T-cell (primary cell): ENCODE results near the gene VKORC1. TPM values are rescaled to one million over a fixed set of nuclear protein-coding genes. Genes with fewer than 3 reads are reported as not detected.

Experiments
- ATAC-seq, 4 experiments: fragments of 200-7000 bp in 3 of 4; fragments of 150-1000 bp in 1 of 4; cut with Tn5 transposase; replicated peaks in 1 of 4; 1 replicate in 3 of 4; 2 replicates in 1 of 4; pipeline ENCODE4 v1.10.0; 2021; ENCODE audit warnings: moderate library complexity in 3 of 4, mild to moderate bottlenecking in 2 of 4, moderate number of reproducible peaks in 1 of 4
- CTCF ChIA-PET, 2 donors: fragments of 300-600 bp; sonication (Branson Sonifier 250); formaldehyde crosslinking; loops; one replicate each; lab custom pipeline; 2022; ENCODE audit warnings: antibody characterized with exemption in 2 of 2; lab: Charles Lee
- POLR2A ChIA-PET, 2 donors: fragments of 300-600 bp; sonication (Branson Sonifier 250); formaldehyde crosslinking; loops; one replicate each; lab custom pipeline; 2022; ENCODE audit warnings: antibody characterized with exemption in 2 of 2; lab: Charles Lee
- DNase-seq, 35 experiments: peaks; one replicate each; pipeline versions ENCODE4 v3.0.0 to v3.0.0-alpha.2; 2013 to 2023
- H3K27ac ChIP-seq: one replicate; pipeline ENCODE4 v1.5.1; 2013; ENCODE audit warnings: low read length
- H3K27me3 ChIP-seq, 2 experiments: replicated peaks in 1 of 2; 1 replicate in 1 of 2; 2 replicates in 1 of 2; pipeline versions ENCODE4 v1.6.1 to v1.7.0; 2013; ENCODE audit warnings: low read length in 1 of 2, mixed read lengths in 1 of 2; ENCODE audit not compliant: control insufficient read depth in 2 of 2, insufficient read depth in 2 of 2; ENCODE audit errors: extremely low read depth in 1 of 2
- H3K36me3 ChIP-seq, 2 donors: 1 replicate in 1 of 2; 2 replicates in 1 of 2; pipeline versions ENCODE4 v1.6.1 to v1.7.0; 2013; ENCODE audit warnings: low read length in 1 of 2; ENCODE audit not compliant: control insufficient read depth in 2 of 2, insufficient read depth in 1 of 2; ENCODE audit errors: extremely low read depth in 1 of 2
- H3K4me1 ChIP-seq, 2 experiments: 1 replicate in 1 of 2; 2 replicates in 1 of 2; pipeline versions ENCODE4 v1.6.1 to v1.7.0; 2013; ENCODE audit warnings: low read length in 2 of 2, mixed read lengths in 1 of 2; ENCODE audit not compliant: insufficient read depth in 2 of 2, control insufficient read depth in 1 of 2; ENCODE audit errors: extremely low read depth in 1 of 2
- H3K4me3 ChIP-seq, 2 donors: 1 replicate in 1 of 2; 2 replicates in 1 of 2; pipeline versions ENCODE4 v1.5.1 to v1.7.0; 2013; ENCODE audit warnings: mild to moderate bottlenecking in 2 of 2, low read length in 1 of 2, moderate library complexity in 1 of 2; ENCODE audit not compliant: control insufficient read depth in 1 of 2; ENCODE audit errors: extremely low read depth in 1 of 2
- H3K9me3 ChIP-seq: 2 replicates; pipeline ENCODE4 v1.7.0; 2013
- H3K27ac Mint-ChIP-seq, 2 donors: one replicate each; pipeline ENCODE4 v1.8.0; 2020 to 2021; ENCODE audit warnings: mild to moderate bottlenecking in 2 of 2, mixed read lengths in 2 of 2
- H3K27me3 Mint-ChIP-seq, 2 donors: one replicate each; pipeline ENCODE4 v1.8.0; 2021 to 2022; ENCODE audit warnings: mixed read lengths in 2 of 2
- H3K36me3 Mint-ChIP-seq: one replicate; pipeline ENCODE4 v1.8.0; 2021; ENCODE audit warnings: mixed read lengths
- H3K4me1 Mint-ChIP-seq, 3 donors: one replicate each; pipeline ENCODE4 v1.8.0; 2020 to 2022; ENCODE audit warnings: mixed read lengths in 3 of 3, mild to moderate bottlenecking in 1 of 3
- H3K4me3 Mint-ChIP-seq, 3 donors: one replicate each; pipeline ENCODE4 v1.8.0; 2020 to 2022; ENCODE audit warnings: mild to moderate bottlenecking in 3 of 3, mixed read lengths in 3 of 3, moderate library complexity in 3 of 3
- H3K9me3 Mint-ChIP-seq, 3 donors: one replicate each; pipeline ENCODE4 v1.8.0; 2020 to 2022; ENCODE audit warnings: mixed read lengths in 3 of 3
- WGBS: methylation state at CpG from one replicate; pipeline ENCODE4 v1.1.5; 2013; ENCODE audit warnings: missing lambda C conversion rate; ENCODE audit not compliant: insufficient coverage; 5-methylcytosine and 5-hydroxymethylcytosine counted together
- total RNA-seq, 35 experiments: library from RNA in 6 of 35; stranded (reverse) in 6 of 35; fragments of 120-200 nt in 1 of 35; gene quantifications; one replicate each; pipeline versions ENCODE4 v1.2.1 to v1.2.4 and lab custom pipeline; 2013 to 2026

Gene VKORC1
- total RNA-seq, 5 donors from 2014 or later (not counting 1 experiment from before 2014, with no cell fraction given) = 31.8 to 66.4 (median 56.9) TPM

- CTCF ChIA-PET = no interaction called here
- no peak for ATAC-seq
- Histone ChIP-seq H3K36me3 (peaks cover 33 to 72% of the 10 kb centered on the region in 2 donors), H3K4me3 (no peak overlapping the region), H3K27me3 (no peaks in the 10 kb centered on the region), H3K4me1 (peaks cover 4 to 49% of the 10 kb centered on the region in 2 experiments), H3K27ac (no peak overlapping the region), H3K9me3 (no peaks in the 10 kb centered on the region)
- DNase-seq = no peak
- POLR2A ChIA-PET = no interaction called here
- Mint-ChIP-seq H3K9me3 (no peaks in the 10 kb centered on the region), H3K36me3 (peaks cover 30% of the 10 kb centered on the region), H3K27me3 (no peaks in the 10 kb centered on the region), H3K4me1 (peaks cover 38 to 50% (median 39%) of the 10 kb centered on the region in 3 donors), H3K4me3 (no peak overlapping the region), H3K27ac (no peak overlapping the region)
- WGBS = 86% methylated on average over 13 of the region's 13 CpGs
These were observed 15.2 kb downstream of the VKORC1 start for GRCh38 chr16:31079342-31079944.

GRCh38 chr16:31078597-31079341 is 15.8 kb downstream of the VKORC1 start:
- ATAC-seq (no peak), DNase-seq (no peak)
- H3K4me3 Mint-ChIP-seq = no peak overlapping the region
- no peaks in the 10 kb centered on the region for H3K27me3 ChIP-seq
- no peaks in the 10 kb centered on the region for H3K9me3 Mint-ChIP-seq
- H3K4me3 ChIP-seq = no peak overlapping the region
- H3K36me3 Mint-ChIP-seq = peaks cover 30% of the 10 kb centered on the region
- WGBS = 96% methylated on average over 12 of the region's 15 CpGs
- POLR2A ChIA-PET = no interaction called here
- no peaks in the 10 kb centered on the region for H3K9me3 ChIP-seq
- CTCF ChIA-PET = no interaction called here
- H3K4me1 Mint-ChIP-seq = peaks cover 39 to 50% (median 40%) of the 10 kb centered on the region in 3 donors
- peaks cover 4 to 49% of the 10 kb centered on the region in 2 experiments for H3K4me1 ChIP-seq
- no peaks in the 10 kb centered on the region for H3K27me3 Mint-ChIP-seq
- H3K27ac ChIP-seq = no peak overlapping the region
- H3K36me3 ChIP-seq = peaks cover 30 to 66% of the 10 kb centered on the region in 2 donors
- no peak overlapping the region for H3K27ac Mint-ChIP-seq

GRCh38 chr16:31077592-31078396 is 16.8 kb downstream of the VKORC1 start:
- H3K4me1 ChIP-seq = peaks cover 4 to 52% of the 10 kb centered on the region in 2 experiments
- no peak overlapping the region for H3K27ac Mint-ChIP-seq
- no peaks in the 10 kb centered on the region for H3K27me3 Mint-ChIP-seq
- no peak overlapping the region for H3K4me3 ChIP-seq
- no peaks in the 10 kb centered on the region for H3K27me3 ChIP-seq
- H3K9me3 Mint-ChIP-seq = no peaks in the 10 kb centered on the region
- POLR2A ChIA-PET = no interaction called here
- peaks cover 30% of the 10 kb centered on the region for H3K36me3 Mint-ChIP-seq
- H3K36me3 ChIP-seq = peaks cover 30 to 64% of the 10 kb centered on the region in 2 donors
- CTCF ChIA-PET = no interaction called here
- ATAC-seq (no peak), DNase-seq (no peak)
- no peak overlapping the region for H3K27ac ChIP-seq
- H3K4me1 Mint-ChIP-seq = peaks cover 42 to 47% (median 43%) of the 10 kb centered on the region in 3 donors
- WGBS = 95% methylated on average over 28 of the region's 30 CpGs
- H3K9me3 ChIP-seq = no peaks in the 10 kb centered on the region
- no peak overlapping the region for H3K4me3 Mint-ChIP-seq

- peaks cover 45 to 49% (median 45%) of the 10 kb centered on the region in 3 donors for H3K4me1 Mint-ChIP-seq
- WGBS = 98% methylated on average over 13 of the region's 13 CpGs
- peaks cover 26% of the 10 kb centered on the region for H3K36me3 Mint-ChIP-seq
- H3K27me3 ChIP-seq = no peaks in the 10 kb centered on the region
- H3K4me1 ChIP-seq = peaks cover 9 to 54% of the 10 kb centered on the region in 2 experiments
- peaks cover 30 to 58% of the 10 kb centered on the region in 2 donors for H3K36me3 ChIP-seq
- no peaks in the 10 kb centered on the region for H3K9me3 ChIP-seq
- ChIA-PET CTCF (no interaction called here), POLR2A (no interaction called here)
- H3K4me3 ChIP-seq = no peak overlapping the region
- no peak overlapping the region for H3K4me3 Mint-ChIP-seq
- no peak overlapping the region for H3K27ac ChIP-seq
- DNase-seq (no peak), ATAC-seq (no peak)
- H3K27ac Mint-ChIP-seq = no peak overlapping the region
- H3K27me3 Mint-ChIP-seq = no peaks in the 10 kb centered on the region
- H3K9me3 Mint-ChIP-seq = no peaks in the 10 kb centered on the region
These were observed 17.6 kb downstream of the VKORC1 start for GRCh38 chr16:31077024-31077423.

- no peaks in the 10 kb centered on the region for H3K27me3 Mint-ChIP-seq
- ChIA-PET CTCF (no interaction called here), POLR2A (no interaction called here)
- H3K27ac Mint-ChIP-seq = no peak overlapping the region
- peaks cover 44 to 53% (median 50%) of the 10 kb centered on the region in 3 donors for H3K4me1 Mint-ChIP-seq
- Histone ChIP-seq H3K27me3 (no peaks in the 10 kb centered on the region), H3K27ac (no peak overlapping the region), H3K36me3 (peaks cover 29 to 52% of the 10 kb centered on the region in 2 donors), H3K4me1 (peaks cover 14 to 52% of the 10 kb centered on the region in 2 experiments), H3K4me3 (no peak overlapping the region), H3K9me3 (no peaks in the 10 kb centered on the region)
- WGBS = 97% methylated on average over 12 of the region's 16 CpGs
- ATAC-seq (no peak), DNase-seq (no peak)
- peak overlapping the region in 2 of 3 donors; percentile 6 to 92 for H3K4me3 Mint-ChIP-seq
- peaks cover 26% of the 10 kb centered on the region for H3K36me3 Mint-ChIP-seq
- H3K9me3 Mint-ChIP-seq = no peaks in the 10 kb centered on the region
These were observed 18.3 kb downstream of the VKORC1 start for GRCh38 chr16:31076319-31076718.

GRCh38 chr16:31074814-31075183 is 19.8 kb downstream of the VKORC1 start:
- CTCF ChIA-PET = interaction anchor here in 1 of 2 donors (1.2 to 1.6 kb wide), 2 partner anchors 41 to 385 kb away, joined by 3 to 4 read pairs; partner anchors contain the start of gene STX4
- H3K36me3 Mint-ChIP-seq = peaks cover 21% of the 10 kb centered on the region
- Histone ChIP-seq H3K36me3 (peaks cover 21 to 37% of the 10 kb centered on the region in 2 donors), H3K4me3 (peak overlapping the region; percentile 69 to 95), H3K27me3 (no peaks in the 10 kb centered on the region), H3K4me1 (peaks cover 14 to 41% of the 10 kb centered on the region in 2 experiments), H3K27ac (peak overlapping the region; percentile 89), H3K9me3 (no peaks in the 10 kb centered on the region)
- 2% methylated on average over 7 of the region's 7 CpGs for WGBS
- H3K27ac Mint-ChIP-seq = peak overlapping the region; percentile 95 to 97
- no peak for DNase-seq
- H3K9me3 Mint-ChIP-seq = no peaks in the 10 kb centered on the region
- H3K4me3 Mint-ChIP-seq = peak overlapping the region; percentile 90 to 96 (median 92)
- H3K27me3 Mint-ChIP-seq = no peaks in the 10 kb centered on the region
- H3K4me1 Mint-ChIP-seq = peaks cover 39 to 46% (median 45%) of the 10 kb centered on the region in 3 donors
- ATAC-seq = no peak
- POLR2A ChIA-PET = interaction anchor here in 1 of 2 donors (1.4 kb wide), 1 partner anchor 43 kb away, joined by 6 read pairs; the partner anchor contains the start of gene KAT8
